Inflammatory macrophage treated with lipopolysaccharide for 1 hour (primary cell): Measurements from ENCODE around the gene FAM89B.
"Not testable (repeated sequence)": the region's sequence is repeated elsewhere in the genome, so short reads cannot be mapped to it uniquely, and the experiment has no call there.

Source experiments
- DNase-seq, 2 donors: peaks; one replicate each; pipeline ENCODE4 v3.0.0-alpha.2; 2020 to 2022

Gene FAM89B

GRCh38 chr11:65572356-65573051 lies at the start of gene FAM89B:
Gene FAM89B, plus strand, starts transcription at chr11:65572538. Its CDS starts 132 bp downstream, at chr11:65572670.
- peak; percentile 74 to 92 for DNase-seq

- peak; percentile 13 to 25 for DNase-seq
These were observed 49.4 kb upstream of the FAM89B start for GRCh38 chr11:65522718-65523630.

GRCh38 chr11:65523631-65523968 lies 48.7 kb upstream of the FAM89B start:
- not testable (repeated sequence) for DNase-seq

DNA sequence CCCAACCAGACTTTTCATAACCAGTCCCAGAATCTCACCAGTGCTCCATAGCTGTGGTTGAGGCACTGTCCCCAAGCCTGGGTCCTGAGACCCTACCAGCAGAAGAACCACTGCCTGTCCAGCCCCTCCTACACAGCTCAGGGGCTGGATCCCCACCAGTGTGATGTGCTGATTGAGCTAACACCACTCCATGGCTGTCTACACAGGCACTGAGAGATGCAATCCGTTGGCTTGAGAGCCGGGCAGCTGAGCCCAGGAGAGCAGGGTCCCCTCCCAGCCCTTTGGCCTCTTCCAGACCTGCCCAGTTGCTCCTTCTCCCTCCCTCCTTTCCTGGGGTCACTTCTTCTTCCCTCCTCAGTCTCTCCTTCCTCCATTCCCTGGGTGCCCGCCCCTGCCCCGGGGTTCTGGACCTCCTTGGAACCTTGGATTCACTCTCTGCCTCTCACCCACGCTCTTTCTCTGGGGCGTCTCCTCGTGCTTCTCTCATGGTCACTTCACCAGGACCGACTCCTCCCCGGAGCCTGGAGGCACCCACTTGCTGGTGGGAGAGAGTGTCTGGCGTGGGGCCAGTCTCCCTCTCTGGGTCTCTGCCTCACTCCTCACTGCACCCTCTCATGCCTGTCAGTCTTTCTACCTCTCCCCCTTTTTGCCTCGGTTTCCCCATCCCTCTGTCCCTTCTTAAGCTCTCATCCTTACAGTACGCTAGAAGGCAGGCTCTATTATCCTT lies 48.2 kb upstream of the FAM89B start:
- peak in 1 of 2 donors; percentile 17 for DNase-seq

DNA sequence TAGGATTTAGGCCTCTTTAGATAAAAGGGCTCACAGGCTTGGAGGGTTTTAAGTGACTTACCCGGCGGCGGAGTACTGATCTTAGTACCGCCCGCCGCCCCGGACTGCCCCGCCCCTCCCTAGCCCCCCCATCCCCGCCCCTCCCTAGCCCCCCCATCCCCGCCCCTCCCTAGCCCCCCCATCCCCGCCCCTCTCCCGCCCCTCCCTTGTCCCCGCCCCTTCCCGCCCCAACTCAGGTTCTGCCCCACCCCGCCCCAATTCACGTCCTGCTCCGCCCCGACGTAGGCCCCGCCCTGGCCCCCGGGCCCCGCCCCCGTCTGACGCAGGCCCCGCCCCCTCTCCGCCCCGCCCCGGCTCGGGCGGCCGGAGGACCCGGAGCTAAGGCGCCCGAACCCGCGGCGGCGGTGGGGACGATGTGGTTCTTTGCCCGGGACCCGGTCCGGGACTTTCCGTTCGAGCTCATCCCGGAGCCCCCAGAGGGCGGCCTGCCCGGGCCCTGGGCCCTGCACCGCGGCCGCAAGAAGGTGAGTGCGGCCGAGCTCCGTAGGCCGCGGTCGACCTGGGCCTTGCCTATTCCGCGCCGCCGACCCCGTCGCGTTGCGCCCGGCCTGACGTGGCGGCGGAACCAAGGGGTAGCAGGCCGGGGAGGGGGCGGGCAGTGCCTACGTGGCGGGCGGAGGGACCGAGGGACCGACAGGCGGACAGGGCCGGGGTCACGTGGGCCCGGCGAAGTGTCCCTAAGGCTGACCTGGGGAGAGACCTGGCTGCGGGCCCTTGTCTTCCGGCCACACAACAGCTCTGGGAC lies 47.4 kb upstream of the FAM89B start, which contains the start of gene SCYL1:
Gene SCYL1 (plus strand): TSS at position 343 of the 805 bp plus-strand sequence. CDS start 71 bp downstream, at position 414.
- DNase-seq = peak; percentile 48 to 75

DNA sequence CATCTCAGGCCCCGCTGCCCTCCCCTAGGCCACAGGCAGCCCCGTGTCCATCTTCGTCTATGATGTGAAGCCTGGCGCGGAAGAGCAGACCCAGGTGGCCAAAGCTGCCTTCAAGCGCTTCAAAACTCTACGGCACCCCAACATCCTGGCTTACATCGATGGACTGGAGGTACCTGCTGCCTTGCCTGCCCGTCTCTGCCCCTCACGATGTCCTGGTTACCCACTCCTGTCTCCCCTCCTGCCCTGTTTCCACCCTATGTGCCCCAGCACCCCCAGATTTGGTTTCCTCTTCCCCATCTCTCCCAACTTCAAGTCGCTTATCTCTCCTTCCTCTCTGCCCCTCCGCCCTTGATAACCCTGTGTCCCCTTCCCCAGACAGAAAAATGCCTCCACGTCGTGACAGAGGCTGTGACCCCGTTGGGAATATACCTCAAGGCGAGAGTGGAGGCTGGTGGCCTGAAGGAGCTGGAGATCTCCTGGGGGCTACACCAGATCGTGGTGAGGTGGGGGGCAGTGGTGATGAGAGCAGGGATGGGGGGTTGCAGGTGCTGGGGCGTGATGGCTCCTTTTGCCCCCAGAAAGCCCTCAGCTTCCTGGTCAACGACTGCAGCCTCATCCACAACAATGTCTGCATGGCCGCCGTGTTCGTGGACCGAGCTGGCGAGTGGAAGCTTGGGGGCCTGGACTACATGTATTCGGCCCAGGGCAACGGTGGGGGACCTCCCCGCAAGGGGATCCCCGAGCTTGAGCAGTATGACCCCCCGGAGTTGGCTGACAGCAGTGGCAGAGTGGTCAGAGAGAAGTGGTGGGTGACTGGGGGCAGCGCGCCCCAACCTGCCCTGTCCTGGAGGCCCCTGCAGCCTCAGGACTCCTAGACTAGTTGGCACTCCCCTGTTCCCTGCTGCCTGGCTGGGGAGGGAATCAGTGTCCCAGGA lies 46.5 kb upstream of the FAM89B start:
- DNase-seq = no peak

- no peak for DNase-seq
These were observed 45.6 kb upstream of the FAM89B start for GRCh38 chr11:65526744-65527143.

DNA sequence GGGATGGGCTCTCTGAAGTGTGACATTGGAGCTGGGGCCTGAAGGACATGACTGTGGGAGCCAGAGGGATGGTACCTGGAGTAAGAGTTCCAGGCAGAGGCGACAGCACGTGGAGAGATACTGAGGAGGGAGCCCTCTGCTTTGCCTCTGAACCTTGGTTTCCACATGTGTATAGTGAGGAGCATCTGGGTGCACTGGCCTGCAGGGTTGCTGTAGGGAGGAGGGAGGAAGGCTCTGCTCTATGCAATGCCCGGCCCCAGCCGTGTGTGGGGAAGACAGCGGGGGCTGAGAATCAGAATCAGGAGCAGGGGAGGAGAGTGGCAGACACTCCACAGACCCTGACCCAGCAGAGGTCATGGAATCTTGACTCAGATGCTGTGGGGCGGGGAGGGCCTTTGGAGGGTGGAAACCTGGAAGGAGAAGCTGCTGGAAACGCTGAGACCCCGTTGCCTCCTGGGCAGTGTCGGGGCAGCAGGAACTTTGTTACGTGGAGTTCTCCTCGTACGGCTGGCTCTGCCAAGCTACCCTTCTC lies 43.5 kb upstream of the FAM89B start:
- DNase-seq = no peak

GRCh38 chr11:65529475-65530156 lies 42.7 kb upstream of the FAM89B start:
- DNase-seq = no peak

- no peak for DNase-seq
These were observed 42.2 kb upstream of the FAM89B start for GRCh38 chr11:65530157-65530496.

GRCh38 chr11:65532388-65533064 lies 39.8 kb upstream of the FAM89B start:
- no peak for DNase-seq

DNA sequence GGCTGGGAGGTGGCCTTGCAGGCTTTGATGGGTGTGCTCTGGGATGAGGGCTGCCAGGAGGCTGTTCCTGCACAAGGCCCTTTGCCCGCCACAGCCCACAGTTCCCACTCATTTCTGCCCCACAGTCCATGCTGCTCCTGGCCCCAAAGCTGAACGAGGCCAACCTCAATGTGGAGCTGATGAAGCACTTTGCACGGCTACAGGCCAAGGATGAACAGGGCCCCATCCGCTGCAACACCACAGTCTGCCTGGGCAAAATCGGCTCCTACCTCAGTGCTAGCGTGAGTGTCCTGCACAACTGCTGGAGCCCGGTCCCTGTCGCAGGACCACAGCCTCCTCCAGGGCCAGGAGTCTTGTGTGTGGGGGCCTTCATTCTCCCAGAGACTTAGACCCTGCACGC lies 37.2 kb upstream of the FAM89B start:
- DNase-seq = no peak

DNA sequence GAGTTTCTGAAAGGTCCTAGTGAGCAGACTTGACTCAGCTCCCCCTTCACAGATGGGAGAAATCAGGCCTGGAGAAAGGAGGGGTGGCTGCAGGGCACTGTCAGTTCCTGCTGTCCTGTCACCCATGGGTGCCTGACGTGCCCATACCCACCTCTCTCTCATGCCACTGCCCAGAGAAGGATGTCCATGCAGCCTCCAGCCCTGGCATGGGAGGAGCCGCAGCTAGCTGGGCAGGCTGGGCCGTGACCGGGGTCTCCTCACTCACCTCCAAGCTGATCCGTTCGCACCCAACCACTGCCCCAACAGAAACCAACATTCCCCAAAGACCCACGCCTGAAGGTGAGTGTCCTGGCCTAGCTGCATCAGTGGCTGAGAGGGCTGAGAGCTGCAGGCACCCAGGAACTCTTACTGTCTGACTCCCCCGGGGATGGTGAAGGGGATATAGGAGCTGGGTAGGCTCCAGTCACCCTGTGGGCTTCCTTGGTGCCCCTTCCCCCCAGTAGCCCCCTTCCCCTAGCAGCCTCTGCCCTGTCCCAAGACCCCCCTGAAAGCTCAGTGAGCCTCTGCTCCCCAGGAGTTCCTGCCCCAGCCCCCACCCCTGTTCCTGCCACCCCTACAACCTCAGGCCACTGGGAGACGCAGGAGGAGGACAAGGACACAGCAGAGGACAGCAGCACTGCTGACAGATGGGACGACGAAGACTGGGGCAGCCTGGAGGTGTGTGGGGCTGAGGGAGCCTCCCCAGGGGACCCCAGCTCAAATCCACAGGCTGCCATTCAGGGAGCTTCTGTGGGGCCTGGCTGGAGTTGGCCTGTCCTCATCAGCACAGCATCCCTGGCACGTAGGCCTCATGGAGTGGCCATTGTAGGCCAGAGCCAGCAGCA lies 35.7 kb upstream of the FAM89B start:
- DNase-seq = no peak

GRCh38 chr11:65537296-65537597 lies 35.1 kb upstream of the FAM89B start:
- no peak for DNase-seq

GRCh38 chr11:65537620-65538231 lies 34.6 kb upstream of the FAM89B start:
- DNase-seq = no peak

GRCh38 chr11:65538232-65538914 lies 34.0 kb upstream of the FAM89B start:
- no peak for DNase-seq

GRCh38 chr11:65538915-65539743 lies 33.2 kb upstream of the FAM89B start:
- DNase-seq = no peak
